ENCODE results near the gene MAJIN.

DNA sequence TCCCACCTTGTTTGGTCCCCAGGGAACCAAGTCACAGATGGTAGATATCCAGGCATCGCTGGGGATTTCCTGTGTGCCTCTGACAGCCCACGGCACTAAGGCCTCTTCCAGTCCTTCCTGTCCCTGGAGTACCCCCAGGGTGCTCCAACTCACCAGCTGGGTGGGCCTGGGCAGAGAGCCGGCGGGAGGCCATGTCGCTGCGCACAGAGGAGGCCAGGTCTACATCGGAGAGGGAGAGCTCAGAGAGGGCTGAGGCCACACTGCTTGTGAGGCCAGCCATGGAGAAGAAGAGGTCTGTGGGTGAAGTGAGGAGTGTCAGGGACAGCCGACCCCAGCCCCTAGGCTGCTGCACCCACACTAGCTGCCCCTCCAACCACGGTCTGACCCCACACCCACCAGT is 60.2 kb downstream of the MAJIN start:
- TF ChIP-seq ZNF565 (CRISPR knock-in tag; conservative IDR thresholded peaks at IDR 0.05; ENCODE audit: low read depth) (no peak), ZFP3 (CRISPR knock-in tag; IDR thresholded peaks at IDR 0.05) (no peak), ISL1 (CRISPR knock-in tag; IDR thresholded peaks at IDR 0.05) (no peak), CREB5 (CRISPR knock-in tag; IDR thresholded peaks at IDR 0.05; ENCODE audit: low read depth) (no peak), TOX (CRISPR knock-in tag; IDR thresholded peaks at IDR 0.05; ENCODE audit: borderline replicate concordance) (no peak), SNAI2 (CRISPR knock-in tag; IDR thresholded peaks at IDR 0.05) (no peak), CSDC2 (CRISPR knock-in tag; IDR thresholded peaks at IDR 0.05) (no peak), ZFP30 (CRISPR knock-in tag; IDR thresholded peaks at IDR 0.05) (no peak), POU6F1 (CRISPR knock-in tag; IDR thresholded peaks at IDR 0.05; ENCODE audit: borderline replicate concordance, low read depth) (no peak), PATZ1 (CRISPR knock-in tag; IDR thresholded peaks at IDR 0.05; ENCODE audit: borderline replicate concordance) (no peak), RARB (CRISPR knock-in tag; IDR thresholded peaks at IDR 0.05) (no peak), ESRRG (CRISPR knock-in tag; IDR thresholded peaks at IDR 0.05) (no peak), ARNTL (CRISPR knock-in tag; IDR thresholded peaks at IDR 0.05; ENCODE audit: borderline replicate concordance, low read depth) (no peak)
- TF ChIP-seq, protein P1, sequence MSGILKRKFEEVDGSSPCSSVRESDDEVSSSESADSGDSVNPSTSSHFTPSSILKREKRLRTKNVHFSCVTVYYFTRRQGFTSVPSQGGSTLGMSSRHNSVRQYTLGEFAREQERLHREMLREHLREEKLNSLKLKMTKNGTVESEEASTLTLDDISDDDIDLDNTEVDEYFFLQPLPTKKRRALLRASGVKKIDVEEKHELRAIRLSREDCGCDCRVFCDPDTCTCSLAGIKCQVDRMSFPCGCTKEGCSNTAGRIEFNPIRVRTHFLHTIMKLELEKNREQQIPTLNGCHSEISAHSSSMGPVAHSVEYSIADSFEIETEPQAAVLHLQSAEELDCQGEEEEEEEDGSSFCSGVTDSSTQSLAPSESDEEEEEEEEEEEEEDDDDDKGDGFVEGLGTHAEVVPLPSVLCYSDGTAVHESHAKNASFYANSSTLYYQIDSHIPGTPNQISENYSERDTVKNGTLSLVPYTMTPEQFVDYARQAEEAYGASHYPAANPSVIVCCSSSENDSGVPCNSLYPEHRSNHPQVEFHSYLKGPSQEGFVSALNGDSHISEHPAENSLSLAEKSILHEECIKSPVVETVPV (CRISPR knock-in tag; IDR thresholded peaks at IDR 0.05) = no peak
